Astrocyte of the spinal cord (primary cell): ENCODE results near the gene DYRK1A.
"Not testable (repeated sequence)": the region's sequence is repeated elsewhere in the genome, so short reads cannot be mapped to it uniquely, and the experiment has no call there.

ENCODE experiments used
- DNase-seq: peaks from one replicate; pipeline ENCODE4 v3.0.0; 2011; ENCODE audit warnings: low read depth, low spot score
- H3K4me3 ChIP-seq: 2 replicates; pipeline ENCODE4 v1.5.1; 2011; ENCODE audit warnings: low read depth, mild to moderate bottlenecking, low read length, moderate library complexity
- CTCF ChIP-seq: IDR thresholded peaks from 2 replicates; pipeline ENCODE4 v1.5.1; 2012; ENCODE audit warnings: low read depth, mild to moderate bottlenecking, low read length, inconsistent platforms
- in situ Hi-C: cut with HindIII; loops from 2 replicates; pipeline ENCODE4 v1.10.0; 2017; ENCODE audit warnings: low sequenced_read_pairs

DYRK1A gene

GRCh38 chr21:37366482-37367316 lies at the start of gene DYRK1A:
DYRK1A (plus strand) TSS chr21:37366773; CDS start chr21:37420375, 53,602 bp downstream.
- TF ChIP-seq CTCF, result no peak
- in situ Hi-C loops, result no loop called here
- H3K4me3 ChIP-seq, result peak within 1 kb of the TSS; percentile 73
- peak; percentile 100 for DNase-seq

GRCh38 chr21:37319551-37319950 lies 47.0 kb upstream of the DYRK1A start:
- in situ Hi-C loops, result no loop called here
- no peak overlapping the region for H3K4me3 ChIP-seq
- DNase-seq, result no peak
- no peak for TF ChIP-seq CTCF

- no peak for DNase-seq
- in situ Hi-C loops, result no loop called here
- no peak for TF ChIP-seq CTCF
- no peak overlapping the region for H3K4me3 ChIP-seq
Observed at GRCh38 chr21:37322084-37322483, 44.5 kb upstream of the DYRK1A start.

GRCh38 chr21:37324558-37324957 lies 42.0 kb upstream of the DYRK1A start:
- no peak for TF ChIP-seq CTCF
- in situ Hi-C loops, result no loop called here
- DNase-seq, result no peak
- no peak overlapping the region for H3K4me3 ChIP-seq

GRCh38 chr21:37328147-37328546 lies 38.4 kb upstream of the DYRK1A start:
- DNase-seq, in situ Hi-C loops, H3K4me3 ChIP-seq: not testable (repeated sequence)

GRCh38 chr21:37331411-37331810 lies 35.2 kb upstream of the DYRK1A start:
- no peak overlapping the region for H3K4me3 ChIP-seq
- in situ Hi-C loops, result no loop called here
- DNase-seq, result no peak
- TF ChIP-seq CTCF, result no peak

- no peak for DNase-seq
- no peak overlapping the region for H3K4me3 ChIP-seq
- TF ChIP-seq CTCF, result no peak
- in situ Hi-C loops, result no loop called here
Observed at GRCh38 chr21:37335053-37335452, 31.5 kb upstream of the DYRK1A start.
